GM19023 (cell line): Measurements from ENCODE around the gene REG4.
A peak's percentile ranks its signal among the peaks of the same experiment; 100 is the strongest.
"Not testable (repeated sequence)": the region's sequence is repeated elsewhere in the genome, so short reads cannot be mapped to it uniquely, and the experiment has no call there.

Source experiments
- ATAC-seq: cut with Tn5 transposase; IDR thresholded peaks from one replicate; pipeline ENCODE4 v1.9.1; 2021; ENCODE audit warnings: mild to moderate bottlenecking, moderate library complexity; ENCODE audit not compliant: unreplicated experiment

The REG4 gene

GRCh38 chr1:119808972-119809550 lies 2.2 kb downstream of the REG4 start:
- ATAC-seq, result peak; percentile 78

DNA sequence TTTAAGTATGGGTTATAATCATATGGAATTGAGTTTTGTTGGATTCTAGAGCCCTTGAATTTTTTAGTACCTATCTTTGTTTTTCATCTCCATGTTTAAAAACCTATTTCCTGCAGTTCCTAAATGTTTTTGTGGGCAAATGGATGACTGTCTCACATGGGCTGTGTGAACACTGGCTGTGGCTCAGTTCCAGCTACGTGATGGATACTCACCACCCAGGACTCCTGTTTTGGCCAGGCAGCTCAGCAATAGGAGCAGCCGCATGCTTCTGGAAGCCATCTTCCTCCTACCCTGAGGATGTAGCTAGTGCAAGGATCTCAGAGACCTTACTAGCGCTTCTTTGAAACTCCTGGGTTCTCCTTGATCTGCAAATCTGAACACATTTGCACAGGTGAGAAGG lies 2.8 kb downstream of the REG4 start:
- no peak for ATAC-seq

GRCh38 chr1:119806489-119806888 lies 4.8 kb downstream of the REG4 start:
- ATAC-seq, result no peak

GRCh38 chr1:119805746-119806145 lies 5.5 kb downstream of the REG4 start:
- ATAC-seq, result no peak

DNA sequence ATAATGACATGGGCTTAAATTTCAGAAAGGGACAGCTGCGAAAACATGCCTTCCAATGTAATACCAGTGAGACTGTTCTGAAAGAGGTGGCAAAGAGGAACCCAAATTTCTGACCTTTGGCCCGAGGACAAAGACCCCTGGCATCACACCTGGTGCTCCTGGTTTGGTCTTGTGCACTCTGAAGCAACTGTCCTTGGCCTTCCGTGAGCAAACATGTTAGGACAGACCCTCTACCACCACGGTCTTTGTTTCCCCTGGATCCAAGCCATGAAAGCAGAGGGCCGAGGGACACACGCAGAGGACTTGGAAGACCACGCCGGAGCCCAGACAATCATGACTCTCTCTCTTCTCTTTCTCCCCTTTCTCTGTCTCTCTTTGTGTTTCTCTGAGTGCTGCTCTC lies 6.0 kb downstream of the REG4 start:
- ATAC-seq, result no peak

GRCh38 chr1:119799599-119800177 lies 11.6 kb downstream of the REG4 start:
- no peak for ATAC-seq

DNA sequence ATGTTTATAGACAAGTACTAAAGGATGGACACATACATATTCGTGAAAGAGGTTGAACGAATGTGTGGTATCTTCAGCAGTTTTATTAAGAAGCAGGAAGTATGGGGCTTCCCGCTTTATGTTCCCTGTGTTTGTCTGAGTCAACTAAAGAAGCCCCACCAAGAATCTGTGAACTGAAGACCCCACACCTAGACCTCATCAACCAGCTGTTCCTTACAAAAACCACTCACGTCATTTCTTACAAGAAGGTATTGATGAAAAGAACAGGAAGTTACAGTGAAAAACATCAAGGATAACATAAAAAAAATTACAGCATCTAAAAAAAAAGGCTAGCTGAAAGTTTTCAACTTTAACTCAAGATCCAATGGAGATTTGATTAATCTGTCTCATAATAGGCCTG lies 12.3 kb downstream of the REG4 start:
- no peak for ATAC-seq

GRCh38 chr1:119797606-119798005 lies 13.7 kb downstream of the REG4 start:
- ATAC-seq, result no peak

DNA sequence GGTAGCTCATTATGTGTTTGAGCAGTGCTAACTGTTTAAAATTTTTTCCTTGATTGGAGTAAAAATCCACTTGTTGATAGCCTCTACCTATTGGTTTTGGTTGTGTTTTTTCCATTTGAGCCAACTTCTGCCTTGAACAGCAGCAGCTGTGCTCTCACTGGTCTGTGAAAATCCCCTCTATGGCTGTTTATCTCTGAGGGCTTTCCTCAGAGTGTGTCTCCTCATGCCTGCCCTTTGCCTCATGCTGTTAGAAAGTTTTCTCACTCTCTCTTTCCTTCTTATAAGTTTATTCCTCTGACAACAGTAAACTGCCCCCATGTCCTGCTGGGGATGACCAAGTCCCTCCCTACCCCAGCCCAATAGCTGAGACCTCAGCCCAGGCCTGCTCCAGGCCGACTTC lies 14.1 kb downstream of the REG4 start:
- ATAC-seq, result no peak

DNA sequence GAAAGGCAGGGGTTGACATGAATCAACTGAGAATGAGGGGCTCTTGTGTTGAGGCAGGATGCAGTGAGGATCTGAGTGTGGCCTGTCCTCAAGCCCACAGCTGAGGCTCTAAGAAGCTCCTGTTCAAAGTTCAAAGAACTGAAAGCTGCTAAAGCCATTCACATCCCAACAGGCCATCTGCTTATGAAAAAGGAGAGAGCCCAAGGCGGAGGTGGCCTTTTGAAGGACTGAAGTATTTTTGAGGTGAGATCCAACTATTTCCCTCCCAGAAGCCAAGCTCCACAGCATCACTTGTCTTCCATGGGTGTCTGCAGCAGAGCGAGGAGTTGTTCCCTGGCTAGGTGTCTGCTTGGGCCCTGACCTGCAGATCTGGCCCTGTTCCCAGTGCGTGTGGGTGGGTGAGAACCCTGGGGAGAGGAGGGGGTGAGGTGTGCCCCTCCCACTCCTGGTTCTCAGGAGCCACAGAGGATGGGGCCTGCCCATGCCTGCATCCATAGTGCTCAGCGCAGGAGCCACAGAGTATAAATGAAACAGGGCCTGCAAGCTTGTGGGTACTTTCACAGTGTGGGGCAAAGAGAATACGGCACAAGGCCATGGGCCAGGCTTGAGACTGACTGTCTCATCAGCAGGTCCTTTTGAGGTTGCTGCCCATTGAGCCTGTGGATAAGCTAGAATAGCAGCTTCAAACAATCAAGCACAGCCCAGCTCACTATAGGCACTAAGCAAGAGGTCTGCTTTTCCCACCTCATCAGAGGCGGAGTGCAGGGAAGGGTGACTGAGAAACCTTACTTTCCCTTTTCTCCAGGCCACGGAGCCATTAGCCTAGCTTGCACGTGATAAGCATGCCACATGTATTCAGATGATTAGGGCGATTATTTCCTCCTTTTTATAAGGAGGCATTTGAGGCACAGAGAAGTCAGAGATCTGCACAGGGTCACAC lies 15.7 kb downstream of the REG4 start:
- no peak for ATAC-seq

- ATAC-seq, result no peak
Measured at GRCh38 chr1:119794876-119795240, 16.4 kb downstream of the REG4 start.

DNA sequence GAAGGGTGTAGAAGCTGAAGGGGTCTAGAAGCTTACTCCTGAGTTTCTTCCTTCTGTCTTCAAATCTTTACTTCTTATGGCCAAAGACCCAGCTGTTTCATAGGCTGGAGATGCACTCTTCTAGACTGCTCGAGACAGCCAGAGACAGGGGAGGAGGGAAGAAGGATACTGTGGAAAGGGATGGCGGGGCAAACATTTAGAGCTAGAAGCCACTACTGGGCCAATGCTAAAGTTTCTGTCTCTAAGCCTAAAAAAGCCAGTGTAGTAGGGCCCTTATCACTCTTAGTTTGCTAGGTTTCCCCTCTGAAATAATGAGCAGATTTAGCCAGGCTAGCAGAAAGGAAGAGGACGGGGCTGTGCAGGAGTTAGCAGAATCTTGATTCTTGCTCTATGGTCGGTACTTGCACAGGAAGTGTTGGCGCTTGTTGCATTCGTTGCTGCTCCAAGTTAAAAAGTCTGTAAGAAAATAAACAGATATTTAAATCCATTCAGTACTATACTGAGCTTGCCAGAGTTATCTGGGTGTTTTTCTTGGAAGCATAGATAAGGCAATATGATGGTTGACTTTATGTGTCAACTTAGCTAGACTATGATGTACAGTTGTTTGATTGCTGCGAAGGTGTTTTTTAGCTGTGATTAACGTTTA lies 16.9 kb downstream of the REG4 start:
- ATAC-seq, result no peak

DNA sequence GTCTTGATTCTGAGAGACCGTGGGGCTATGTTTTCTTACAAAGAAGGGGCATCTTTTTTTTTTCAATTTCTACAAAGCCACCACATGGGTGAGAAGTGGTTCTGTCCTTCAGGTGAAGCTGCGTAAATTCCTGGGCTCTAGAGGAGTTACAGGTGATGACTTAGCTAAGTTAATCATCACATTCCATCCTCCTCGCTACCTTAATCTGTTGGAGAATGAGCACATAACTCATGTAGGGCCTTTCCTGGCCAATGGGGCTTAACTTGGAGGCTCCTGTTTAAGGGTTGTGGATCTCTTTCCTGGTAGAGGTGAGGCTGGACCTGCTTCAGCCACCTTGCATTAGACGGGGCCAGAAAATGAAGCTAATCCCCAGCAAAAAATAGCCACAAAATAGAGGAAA lies 19.9 kb downstream of the REG4 start:
- ATAC-seq, result no peak

GRCh38 chr1:119790451-119791198 lies 20.6 kb downstream of the REG4 start:
- ATAC-seq, result no peak

GRCh38 chr1:119787776-119788175 lies 23.5 kb downstream of the REG4 start:
- no peak for ATAC-seq

DNA sequence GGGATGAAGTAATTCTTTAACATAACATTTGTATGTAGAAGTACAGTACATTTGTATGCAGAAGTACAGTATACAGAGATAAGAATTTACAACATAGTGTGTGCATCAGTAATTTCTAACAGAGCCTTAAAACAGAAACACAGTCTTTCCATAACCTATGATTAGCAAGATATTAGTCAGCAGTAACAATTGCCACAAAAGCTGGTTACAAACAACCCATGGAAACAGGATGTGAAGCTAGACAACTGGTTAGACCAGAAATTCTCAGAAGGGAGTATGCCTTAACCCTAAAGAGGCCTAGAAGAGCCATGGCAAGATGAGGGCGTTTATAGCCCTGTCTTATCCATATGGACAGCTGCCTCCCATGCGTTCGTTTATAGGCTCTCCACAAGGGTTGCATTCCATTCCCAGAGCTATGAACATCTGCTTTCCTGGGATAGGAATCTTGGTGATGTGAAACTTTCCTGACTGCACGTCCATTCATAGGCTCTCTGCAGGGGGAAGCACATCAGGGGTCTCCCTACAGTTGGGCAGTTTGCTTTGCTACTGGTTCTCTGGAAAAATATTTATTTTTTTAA lies 24.7 kb downstream of the REG4 start:
- ATAC-seq, result not testable (repeated sequence)

DNA sequence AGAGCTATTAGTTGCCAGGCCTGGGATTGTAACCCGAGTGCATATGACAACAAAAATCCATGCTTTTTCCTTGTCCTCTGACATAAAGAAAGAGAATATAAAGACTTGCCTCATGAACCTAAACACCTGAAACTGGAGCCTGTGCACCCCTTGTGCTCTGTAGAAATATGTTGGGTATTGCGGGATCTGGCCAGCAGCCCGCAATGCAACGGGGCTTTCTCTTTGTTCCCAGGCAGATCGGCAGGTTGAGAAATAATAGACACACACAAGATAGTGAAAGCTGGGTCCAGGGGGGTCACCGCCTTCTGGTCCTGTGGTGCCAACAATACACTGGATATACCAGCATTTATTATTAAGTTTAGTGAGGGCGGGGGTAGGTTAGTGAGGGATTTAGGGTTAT lies 25.2 kb downstream of the REG4 start:
- ATAC-seq, result not testable (repeated sequence)

DNA sequence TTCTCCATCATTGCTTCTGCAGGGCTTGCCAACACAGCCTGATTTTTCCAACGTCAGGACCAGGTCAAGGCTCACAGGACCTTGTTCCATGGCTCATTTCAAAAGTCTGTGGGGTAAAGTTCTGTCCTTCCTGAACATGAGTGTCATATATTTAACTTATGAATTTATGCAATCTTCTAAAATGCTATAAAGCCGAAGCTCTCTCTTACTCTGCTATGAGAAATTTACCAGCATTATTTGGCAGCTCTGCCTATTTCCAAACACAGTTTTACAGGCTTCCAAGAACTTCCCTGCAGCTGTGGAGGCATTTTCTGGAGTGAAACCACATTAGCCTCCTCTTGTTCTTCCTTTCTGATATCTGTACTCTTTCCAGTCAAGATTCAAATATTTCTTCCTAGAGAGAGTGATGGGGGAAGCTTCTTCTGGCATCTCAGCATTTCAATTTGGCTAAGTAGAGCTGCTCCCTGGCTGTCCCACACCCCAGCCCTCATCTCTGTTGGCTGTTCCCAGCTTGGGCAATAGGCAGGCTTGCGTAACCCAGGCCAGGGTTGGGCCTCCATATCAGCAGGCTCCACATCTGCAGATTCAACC lies 27.0 kb downstream of the REG4 start:
- no peak for ATAC-seq

DNA sequence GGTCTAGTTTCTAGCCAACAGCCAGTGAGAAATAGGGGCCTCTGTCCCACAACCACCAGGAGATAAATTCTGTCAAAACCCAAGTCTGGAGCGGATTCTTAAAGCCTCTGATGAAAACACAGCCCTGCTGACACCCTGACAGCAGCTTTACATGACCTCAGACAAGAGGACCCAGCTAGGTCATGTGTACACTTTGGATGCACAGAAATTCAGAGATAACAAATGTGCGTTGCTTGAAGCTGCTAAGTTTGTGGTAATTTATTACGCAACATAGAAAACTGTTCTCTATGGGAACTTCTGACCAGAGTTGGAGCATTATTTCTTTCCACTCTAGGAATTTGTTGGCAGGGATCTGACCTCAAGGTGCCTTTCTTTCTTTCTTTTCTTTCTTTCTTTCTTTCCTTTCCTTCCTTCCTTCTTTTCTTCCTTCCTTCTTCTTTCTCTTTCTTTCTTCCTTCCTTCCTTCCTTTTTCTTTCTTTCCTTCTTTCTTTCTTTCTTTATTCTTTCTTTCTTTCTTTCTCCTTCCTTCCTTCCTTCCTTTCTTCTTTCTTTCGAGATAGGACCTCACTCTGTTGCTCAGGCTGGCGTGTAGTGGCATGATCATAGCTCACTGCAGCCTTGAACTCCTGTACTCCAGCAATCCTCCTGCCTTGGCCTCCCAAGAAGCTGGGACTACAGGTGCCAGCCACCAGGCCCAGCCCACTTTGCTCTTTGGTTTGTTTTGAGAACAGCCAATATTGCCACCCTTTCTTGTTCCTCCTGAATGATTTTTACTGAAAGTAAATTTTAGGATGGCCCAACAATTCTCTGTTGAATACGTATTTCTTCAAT lies 27.7 kb downstream of the REG4 start:
- ATAC-seq, result no peak
